ENCODE data around the gene BCL11A. TPM values are rescaled to one million over a fixed set of nuclear protein-coding genes. Genes with fewer than 3 reads are reported as not detected.

Gene BCL11A
- total and polyA plus RNA-seq, 2 experiments from 2014 or later: 57.5 to 77.6 TPM

- TF ChIP-seq ZNF462 (CRISPR knock-in tag; IDR thresholded peaks at IDR 0.05): no peak
- TF ChIP-seq EZH2phosphoT487 (IDR thresholded peaks at IDR 0.05; ENCODE audit: unreplicated experiment): no peak
- TF ChIP-seq ZNF114 (CRISPR knock-in tag; IDR thresholded peaks at IDR 0.05): no peak
- no peak for TF ChIP-seq REST (IDR thresholded peaks at IDR 0.05; ENCODE audit: unreplicated experiment)
- no peak for TF ChIP-seq STAT1 (IDR thresholded peaks at IDR 0.05; ENCODE audit: unreplicated experiment)
- TF ChIP-seq EZH2 (IDR thresholded peaks at IDR 0.05; ENCODE audit: low read depth, unreplicated experiment): no peak
- no peak for TF ChIP-seq CREB1 (CRISPR knock-in tag; IDR thresholded peaks at IDR 0.05; ENCODE audit: low read depth)
Measured at GRCh38 chr2:60473546-60473945, 79.9 kb downstream of the BCL11A start (continued).

Measured in GM23338 (cell line).